GM12872 (cell line): ENCODE results near the gene KDM3A.

ENCODE experiments used
- CTCF ChIP-seq: IDR thresholded peaks from 3 replicates; pipeline ENCODE4 v1.5.1; 2011; ENCODE audit warnings: low read depth, mild to moderate bottlenecking, low read length, moderate library complexity; ENCODE audit not compliant: insufficient read depth

The KDM3A gene

DNA sequence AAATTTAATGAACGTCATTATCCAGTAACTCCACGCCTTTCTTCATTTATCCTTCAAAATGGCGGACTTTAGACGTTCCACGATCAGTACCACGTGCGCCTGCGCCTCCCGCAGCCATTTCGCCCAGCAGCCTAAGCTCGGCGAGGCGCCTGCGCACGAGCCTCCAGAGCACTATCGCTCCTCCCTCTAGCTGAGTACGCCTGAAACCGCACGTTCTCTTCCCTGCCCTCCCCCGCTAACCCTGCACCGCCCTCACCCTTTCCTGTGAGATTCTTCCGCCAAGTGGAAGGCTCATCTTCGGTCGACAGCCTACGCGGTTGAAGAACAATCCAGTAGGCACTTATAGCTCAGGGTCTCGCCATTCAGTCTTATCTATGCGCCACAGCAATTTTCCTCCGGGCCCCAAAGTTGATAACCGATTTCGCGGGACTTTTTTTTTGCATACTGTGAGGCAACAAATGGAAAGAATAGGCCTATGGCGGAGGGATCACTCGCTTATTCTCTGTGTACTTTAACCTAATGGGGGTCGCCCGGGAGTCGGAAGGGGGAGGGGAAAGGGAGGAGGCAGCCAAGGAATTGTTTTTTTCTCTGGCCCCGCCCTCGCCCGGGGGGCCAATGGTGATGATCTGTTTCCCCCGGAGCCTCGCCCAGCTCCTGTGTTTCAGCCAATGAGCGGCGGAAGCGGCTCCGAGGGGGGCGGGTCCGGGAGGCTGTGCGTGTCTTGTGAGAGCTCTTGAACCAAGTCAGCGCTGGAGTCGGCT lies at the start of gene KDM3A:
Gene KDM3A, plus strand, starts transcription at position 741 of the 761 bp plus-strand sequence. CDS start 677 bp downstream, outside the sequence.
- no peak for TF ChIP-seq CTCF

- TF ChIP-seq CTCF = no peak
Measured at GRCh38 chr2:86392873-86393518, 48.2 kb upstream of the KDM3A start.

- TF ChIP-seq CTCF = no peak
Measured at GRCh38 chr2:86393521-86394491, 47.4 kb upstream of the KDM3A start.

DNA sequence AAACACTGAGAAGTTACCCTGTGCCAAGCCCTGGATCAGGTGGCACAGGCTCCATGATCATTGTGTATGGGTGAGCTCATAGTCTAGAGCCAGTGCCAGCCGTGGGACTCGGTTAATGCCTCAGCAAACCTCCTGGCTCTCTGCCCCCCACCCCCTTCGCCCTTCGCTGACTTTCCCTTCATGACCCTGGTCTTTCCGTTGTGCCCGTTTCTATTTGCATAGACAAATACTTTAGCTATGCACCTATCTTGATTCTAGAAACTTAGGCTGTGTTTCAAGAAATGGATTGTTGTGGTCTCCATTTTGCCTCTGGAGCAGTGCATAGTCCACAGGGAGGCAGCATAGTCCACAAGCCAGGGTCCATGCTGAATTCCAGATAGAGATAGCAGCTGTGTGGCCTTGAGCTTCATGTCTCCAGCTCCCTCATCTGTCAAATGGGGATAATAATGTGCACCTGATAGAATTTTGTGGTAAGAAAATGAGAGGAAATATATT lies 44.8 kb upstream of the KDM3A start:
- peak; percentile 58 for TF ChIP-seq CTCF

GRCh38 chr2:86397986-86398385 lies 43.2 kb upstream of the KDM3A start:
- no peak for TF ChIP-seq CTCF

DNA sequence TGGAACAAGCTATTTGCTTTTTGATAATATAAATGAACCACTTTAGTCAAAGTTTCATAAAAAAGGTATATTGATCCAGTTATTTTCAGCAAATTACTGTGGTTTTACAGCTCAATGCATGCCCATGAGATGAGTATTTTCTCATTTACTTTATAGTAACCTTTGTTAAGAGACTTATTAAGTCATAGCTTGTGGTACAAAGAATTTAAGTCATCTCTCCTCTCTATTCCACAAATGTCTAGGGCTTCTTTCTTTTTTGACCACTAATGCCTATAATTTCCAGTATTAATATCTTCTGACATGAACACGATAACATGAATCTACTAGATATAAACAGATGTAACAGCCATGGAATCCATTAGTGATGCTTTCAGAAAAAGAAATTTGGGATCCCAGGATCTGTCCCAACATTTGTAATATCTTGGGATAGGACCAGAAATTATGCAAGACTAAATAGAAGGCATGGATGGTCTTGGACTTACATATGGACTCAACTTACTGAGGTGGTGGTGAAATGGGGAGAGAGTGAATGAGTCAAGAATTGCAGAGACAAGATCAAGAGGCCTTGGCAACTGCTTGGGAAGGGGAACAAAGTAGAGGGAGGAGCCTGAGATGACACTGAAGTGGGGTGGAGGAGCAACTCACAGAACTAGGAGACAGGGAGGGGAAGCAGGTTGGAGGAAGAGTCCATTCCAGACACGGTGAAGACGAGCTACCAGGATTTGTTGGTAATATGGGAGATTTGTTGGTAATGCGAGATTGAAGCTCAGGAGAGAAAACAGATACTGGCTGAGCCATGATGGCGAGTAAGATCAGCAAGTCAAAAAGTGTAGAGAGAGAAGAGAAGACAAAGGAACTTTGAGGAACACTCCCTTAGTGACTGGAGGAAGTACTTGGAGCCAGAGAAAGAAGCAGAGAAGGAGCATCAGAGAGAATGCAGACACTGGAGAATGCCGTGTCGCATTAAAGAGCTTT lies 42.4 kb upstream of the KDM3A start:
- no peak for TF ChIP-seq CTCF
